HG03196 (cell line): Measurements from ENCODE around the gene PGM1.
A peak's percentile ranks its signal among the peaks of the same experiment; 100 is the strongest.

ENCODE experiments used
- ATAC-seq: cut with Tn5 transposase; IDR thresholded peaks from one replicate; pipeline ENCODE4 v1.9.1; 2021; ENCODE audit not compliant: unreplicated experiment

PGM1 gene

DNA sequence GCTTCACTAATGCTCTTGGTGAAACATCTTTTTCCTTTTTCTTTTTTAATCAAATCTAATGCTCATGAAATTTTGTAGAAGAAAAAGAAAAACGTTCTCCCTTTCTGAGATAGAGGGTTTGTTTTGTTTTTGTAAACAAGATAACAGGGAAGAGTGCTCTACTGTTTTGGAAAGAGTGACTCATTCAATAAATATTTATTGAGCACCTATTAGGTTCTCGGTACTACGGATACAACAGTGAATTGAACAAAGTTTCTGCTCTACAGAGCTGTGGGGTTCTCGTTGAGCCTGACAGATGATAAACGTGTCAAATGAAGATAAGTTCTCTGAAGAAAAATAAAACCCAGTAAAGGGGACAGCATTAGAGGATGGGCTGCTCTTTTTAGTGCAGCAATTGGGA is 7.0 kb downstream of the PGM1 start:
- ATAC-seq: no peak

GRCh38 chr1:63601061-63601460 is 7.8 kb downstream of the PGM1 start:
- ATAC-seq: no peak

GRCh38 chr1:63601463-63601862 is 8.3 kb downstream of the PGM1 start:
- no peak for ATAC-seq

DNA sequence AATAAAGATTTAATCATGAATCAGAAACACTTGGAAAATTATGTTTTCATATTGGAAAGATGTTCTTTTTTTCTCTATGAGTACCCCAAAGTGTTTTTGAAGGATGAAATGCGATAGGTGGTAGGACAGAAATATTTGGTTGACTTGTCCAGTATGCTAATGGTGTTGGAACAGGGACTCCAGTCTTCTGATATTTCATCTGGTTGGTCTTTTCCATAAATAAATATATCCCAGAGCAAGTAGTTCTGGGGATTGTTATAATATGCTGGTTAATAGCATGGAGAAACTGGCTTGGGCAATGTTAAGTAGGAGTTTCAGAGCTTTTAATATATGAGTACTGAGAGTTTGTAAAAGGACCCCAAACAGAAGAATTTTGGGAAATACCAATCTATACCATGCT is 8.7 kb downstream of the PGM1 start:
- ATAC-seq: no peak

DNA sequence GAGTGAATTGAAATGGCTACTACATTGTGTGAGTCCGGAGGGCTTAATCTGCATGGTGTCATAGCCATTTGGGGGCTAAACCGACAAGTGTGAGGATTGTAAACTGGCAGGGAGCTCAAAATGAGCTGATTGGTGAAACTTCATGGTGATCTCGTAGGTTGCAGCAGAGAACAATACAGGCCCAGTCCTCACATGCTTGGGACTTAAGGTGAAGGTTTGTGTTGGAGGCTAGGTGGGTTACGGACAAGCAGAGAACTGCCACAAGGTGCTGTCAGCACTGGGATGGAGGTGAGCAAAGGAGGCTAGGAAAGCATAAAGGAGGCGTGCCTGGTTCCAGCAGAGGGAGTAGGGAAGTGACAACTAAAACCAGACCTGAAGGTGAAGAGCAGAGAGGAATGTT is 9.4 kb downstream of the PGM1 start:
- no peak for ATAC-seq

- no peak for ATAC-seq
These were observed 10.6 kb downstream of the PGM1 start for GRCh38 chr1:63603810-63604209.

GRCh38 chr1:63607322-63607721 is 14.1 kb downstream of the PGM1 start:
- ATAC-seq: no peak

DNA sequence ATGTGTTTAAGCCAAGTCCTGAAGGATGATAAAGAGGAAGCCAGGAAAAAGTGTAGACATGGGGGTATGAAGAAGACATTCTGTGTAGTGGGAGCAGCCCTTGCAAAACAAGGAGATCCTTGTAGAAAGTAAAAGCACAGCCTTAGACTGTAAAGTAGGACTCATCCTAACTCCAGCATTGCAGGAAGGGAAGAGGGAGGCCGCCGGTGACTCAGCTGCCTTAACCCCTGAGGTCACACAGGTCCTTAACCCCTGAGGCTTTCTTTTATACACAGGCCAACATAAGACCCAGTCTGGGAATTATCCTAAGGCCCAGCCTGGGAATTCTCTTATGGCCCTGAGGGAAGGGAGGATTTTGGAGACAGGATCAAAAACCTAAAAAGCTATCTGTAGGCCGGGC is 18.0 kb downstream of the PGM1 start:
- ATAC-seq: no peak

DNA sequence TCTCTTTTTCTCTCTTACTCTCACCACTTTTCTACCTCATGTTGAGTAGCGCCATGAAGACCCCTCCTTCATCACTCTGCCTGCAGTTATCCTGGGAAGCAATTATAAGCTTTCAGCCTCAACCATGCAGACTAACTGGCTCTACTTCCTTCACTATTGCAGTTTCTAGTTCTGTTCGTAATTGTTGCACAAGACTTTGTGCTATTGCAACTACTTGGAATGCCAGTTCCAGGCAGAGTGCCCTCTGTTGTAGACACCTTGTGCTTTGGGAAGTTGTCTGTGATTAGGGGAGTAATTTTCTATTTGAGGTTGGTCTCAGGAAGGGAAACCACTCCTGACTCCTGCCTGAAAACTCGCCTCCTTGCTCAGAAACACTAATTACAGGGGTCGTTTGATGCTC is 19.4 kb downstream of the PGM1 start:
- ATAC-seq: no peak

DNA sequence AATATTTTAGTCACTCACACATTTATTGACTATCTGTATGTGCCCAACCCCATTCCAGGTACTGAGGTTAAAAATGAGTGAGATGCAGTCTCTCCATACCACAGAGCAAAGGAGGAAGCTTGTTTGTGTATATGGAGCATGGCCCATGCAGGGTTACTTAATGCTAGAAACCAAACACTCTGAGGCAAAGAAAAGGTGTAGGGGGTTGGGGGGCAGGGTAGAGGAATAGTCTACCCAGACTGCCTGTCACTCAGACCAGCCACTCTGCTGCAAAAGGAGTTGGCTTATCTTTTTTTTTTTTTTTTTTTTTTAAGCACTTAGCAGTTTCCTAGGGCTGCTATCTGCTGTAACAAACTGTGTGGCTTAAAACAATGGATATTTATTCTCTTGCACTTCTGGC is 19.8 kb downstream of the PGM1 start:
- ATAC-seq: no peak

DNA sequence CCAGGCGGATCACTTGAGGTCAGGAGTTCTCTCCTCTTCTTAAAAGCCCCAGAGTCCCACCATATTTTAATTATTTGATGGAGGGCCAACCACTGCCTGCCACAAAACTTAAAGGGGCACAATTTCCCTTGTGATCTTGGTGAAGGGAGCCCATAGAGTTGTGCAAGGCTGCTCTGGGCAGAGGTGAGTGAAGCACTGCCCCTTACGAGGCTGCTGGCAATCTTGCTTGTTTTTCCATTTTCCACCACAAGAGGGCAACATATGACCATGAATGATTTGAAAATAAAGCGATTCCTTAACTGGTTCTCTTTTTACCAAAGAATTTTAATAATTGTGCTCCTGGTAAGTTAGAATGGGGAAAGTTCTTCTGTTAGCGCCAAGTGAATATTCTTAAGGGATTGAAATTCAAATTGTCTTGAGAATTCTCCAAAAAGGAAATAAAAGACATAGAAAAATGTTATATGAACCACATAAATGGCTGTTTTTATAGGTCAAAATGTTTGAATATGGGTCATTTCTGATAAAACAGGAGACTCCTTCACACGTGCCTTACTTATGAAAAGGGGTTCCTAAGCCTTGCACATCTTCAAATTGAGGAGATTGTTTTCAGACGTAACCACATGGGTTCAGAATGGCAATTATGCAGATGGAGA is 22.7 kb downstream of the PGM1 start:
- ATAC-seq: peak; percentile 69

GRCh38 chr1:63617450-63617849 is 24.2 kb downstream of the PGM1 start:
- no peak for ATAC-seq

DNA sequence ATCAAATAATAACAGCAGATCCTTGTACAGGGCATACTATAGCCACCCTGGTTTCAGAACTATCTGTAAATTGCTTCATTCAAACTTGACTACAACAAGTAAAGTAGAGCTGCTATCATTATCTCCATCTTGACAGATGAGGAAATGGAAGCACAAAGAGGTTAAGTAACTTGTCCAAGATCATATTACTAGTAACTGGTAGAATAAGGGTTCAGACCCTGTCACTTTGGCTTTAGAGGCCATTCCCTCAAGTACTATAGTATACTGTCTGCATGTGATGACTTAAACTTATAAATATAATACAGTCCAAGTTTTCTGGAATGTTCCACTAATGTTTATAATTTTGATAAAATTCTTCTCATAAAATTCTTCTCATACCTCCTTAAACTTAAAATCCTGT is 24.8 kb downstream of the PGM1 start:
- no peak for ATAC-seq

GRCh38 chr1:63619558-63619957 is 26.3 kb downstream of the PGM1 start:
- no peak for ATAC-seq

- no peak for ATAC-seq
These were observed 27.5 kb downstream of the PGM1 start for GRCh38 chr1:63620671-63621070.

DNA sequence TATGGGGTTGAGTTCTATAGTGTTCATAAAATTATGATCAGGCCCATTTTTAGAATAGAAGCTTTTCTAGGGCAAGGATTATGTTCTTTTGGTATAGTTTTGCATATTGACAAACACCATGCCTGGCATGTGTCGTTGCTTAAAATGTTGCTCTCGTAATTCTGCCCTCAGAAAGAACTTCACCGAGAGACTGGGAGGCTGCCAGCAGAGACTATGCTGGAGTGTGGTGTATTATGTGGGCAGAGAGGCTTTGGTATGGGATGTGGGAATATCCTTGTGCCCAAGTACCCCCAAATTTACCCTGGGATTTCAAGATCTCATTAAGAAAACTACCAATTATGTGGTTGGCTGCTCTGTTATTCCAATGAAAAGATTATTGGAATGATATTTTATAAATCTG is 27.9 kb downstream of the PGM1 start:
- no peak for ATAC-seq

DNA sequence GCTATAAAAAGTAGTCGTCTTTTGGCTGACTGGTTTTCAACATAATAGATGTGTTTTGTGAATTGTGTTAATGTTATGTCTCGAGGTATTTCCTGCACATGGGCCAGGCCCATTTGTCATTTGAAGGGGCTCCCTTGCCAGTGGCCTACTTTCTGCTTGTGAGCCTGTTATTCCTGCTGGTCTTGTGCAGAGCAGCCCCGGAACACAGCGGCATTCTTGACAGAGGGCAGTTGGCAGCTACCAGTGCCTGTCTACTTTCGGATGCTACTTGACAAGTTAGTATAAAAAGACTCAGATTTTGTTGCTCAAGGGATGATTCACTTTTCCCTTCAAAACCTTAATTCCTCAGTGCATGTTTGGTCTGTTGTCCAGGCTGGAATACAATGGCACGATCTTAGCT is 28.5 kb downstream of the PGM1 start:
- ATAC-seq: no peak

DNA sequence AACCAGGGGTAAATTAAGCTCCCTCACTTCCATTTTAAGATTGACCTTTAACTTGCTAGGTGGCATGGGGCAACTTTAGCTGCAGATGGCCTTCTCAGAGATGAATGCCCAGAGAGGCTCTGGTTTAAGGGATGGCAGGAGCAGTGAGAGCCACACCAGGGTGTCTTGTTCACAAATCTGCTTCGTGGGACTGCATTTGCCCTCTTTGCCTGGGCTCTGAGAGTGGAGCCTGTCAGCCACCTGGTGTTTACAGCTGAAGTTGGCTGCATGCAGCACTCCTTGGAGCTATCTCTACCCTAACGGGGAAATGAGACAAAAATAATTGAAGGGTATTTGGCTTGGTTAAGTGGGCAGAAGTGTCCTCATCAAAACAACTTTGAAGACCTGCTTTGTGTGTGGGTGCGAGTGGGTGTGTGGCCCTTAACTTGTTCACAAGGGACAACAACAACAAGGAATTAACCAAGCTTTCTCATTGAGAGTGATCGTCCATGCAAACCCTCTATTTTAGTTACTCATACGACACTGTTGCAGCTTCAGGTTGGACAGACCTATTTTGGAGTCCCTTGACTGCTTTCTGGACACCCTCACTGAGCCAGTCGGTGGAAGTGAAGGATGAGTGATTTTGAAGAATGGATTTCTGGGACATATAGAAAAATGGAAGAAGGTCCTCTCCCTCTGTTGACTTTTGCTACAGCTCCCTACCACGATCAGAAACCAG is 29.8 kb downstream of the PGM1 start:
- ATAC-seq: no peak

- no peak for ATAC-seq
These were observed 30.7 kb downstream of the PGM1 start for GRCh38 chr1:63623952-63624351.

GRCh38 chr1:63624911-63625310 is 31.7 kb downstream of the PGM1 start:
- ATAC-seq: no peak

GRCh38 chr1:63626222-63626621 is 33.0 kb downstream of the PGM1 start:
- no peak for ATAC-seq

DNA sequence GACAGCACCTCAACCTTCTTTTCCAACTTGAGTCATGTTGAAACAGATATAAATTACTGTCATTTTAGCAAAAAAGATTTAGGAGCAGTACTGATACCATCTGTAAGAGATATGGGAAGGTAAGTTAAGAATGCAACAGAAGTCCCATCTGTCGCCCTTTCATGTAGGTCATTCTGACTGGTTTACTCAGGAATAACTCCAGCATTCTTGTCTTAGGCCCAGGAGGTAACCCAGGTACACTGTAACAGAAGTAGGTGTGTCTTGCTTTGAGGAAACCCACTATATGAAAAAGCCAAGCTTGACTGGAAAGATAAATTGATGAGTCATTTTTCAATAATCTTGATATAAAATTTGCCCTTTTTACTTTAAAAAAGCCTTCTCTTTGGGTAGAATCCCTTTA is 35.4 kb downstream of the PGM1 start:
- ATAC-seq: no peak

DNA sequence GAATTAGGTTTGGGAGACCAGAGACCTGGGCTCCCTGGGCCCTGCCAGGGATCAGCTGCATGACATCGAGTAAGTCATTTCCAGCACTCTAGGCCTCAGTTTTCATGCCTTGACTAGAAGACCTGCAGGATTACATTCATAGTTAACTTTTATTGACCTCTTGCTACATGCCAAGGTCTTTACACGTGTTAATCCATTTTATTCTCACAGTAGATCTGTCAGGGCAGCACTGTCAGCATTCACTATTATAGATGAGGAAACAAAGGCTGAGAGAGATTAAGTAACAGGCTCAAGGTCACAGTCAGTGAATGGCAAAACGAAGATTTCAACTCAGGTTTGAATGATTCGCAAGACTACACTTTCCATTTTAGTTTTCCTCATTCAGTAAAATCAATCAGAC is 37.0 kb downstream of the PGM1 start:
- ATAC-seq: no peak
